Heart left ventricle (tissue), 16 donors: ENCODE measurements around the gene C1QTNF12. TPM values are rescaled to one million over a fixed set of nuclear protein-coding genes. Genes with fewer than 3 reads are reported as not detected.

Experiments used
- ATAC-seq, 4 donors: fragments of 200-7000 bp; cut with Tn5 transposase; one replicate each; pipeline ENCODE4 v1.9.1; 2020 to 2022; ENCODE audit warnings: moderate library complexity in 4 of 4, mild to moderate bottlenecking in 3 of 4, moderate number of reproducible peaks in 1 of 4
- DNase-seq, 5 donors: peaks; one replicate each; pipeline ENCODE4 v3.0.0-alpha.2; 2020
- H3K27ac ChIP-seq, 12 donors: fragments of 200-600 bp; sonication (generic) in 4 of 12; one replicate each; pipeline versions ENCODE4 v1.5.0 to v1.8.0; 2016 to 2022; ENCODE audit warnings: mild to moderate bottlenecking in 2 of 12
- H3K27me3 ChIP-seq, 9 donors: fragments of 200-600 bp; sonication (generic) in 2 of 9; one replicate each; pipeline versions ENCODE4 v1.5.1 to v1.8.0; 2016 to 2022; ENCODE audit warnings: mild to moderate bottlenecking in 3 of 9
- H3K36me3 ChIP-seq, 9 donors: fragments of 200-600 bp; sonication (generic) in 2 of 9; one replicate each; pipeline versions ENCODE4 v1.5.0 to v1.8.0; 2018 to 2022; ENCODE audit warnings: mild to moderate bottlenecking in 2 of 9
- H3K4me1 ChIP-seq, 12 donors: fragments of 200-600 bp; sonication (generic) in 4 of 12; one replicate each; pipeline versions ENCODE4 v1.5.0 to v1.8.0; 2016 to 2022; ENCODE audit warnings: mild to moderate bottlenecking in 3 of 12
- H3K4me3 ChIP-seq, 12 donors: fragments of 200-600 bp; sonication (generic) in 4 of 12; one replicate each; pipeline versions ENCODE4 v1.5.0 to v1.8.0; 2017 to 2022; ENCODE audit warnings: mild to moderate bottlenecking in 9 of 12, moderate library complexity in 4 of 12
- H3K9me3 ChIP-seq, 12 donors: fragments of 200-600 bp; sonication (generic) in 4 of 12; one replicate each; pipeline versions ENCODE4 v1.5.0 to v1.8.0; 2016 to 2022; ENCODE audit warnings: mild to moderate bottlenecking in 1 of 12
- POLR2A ChIP-seq, 2 donors: fragments of 450-650 bp; IDR thresholded peaks; one replicate each; pipeline ENCODE4 v1.6.1; 2017; ENCODE audit warnings: antibody characterized with exemption in 2 of 2, mild to moderate bottlenecking in 2 of 2, moderate library complexity in 2 of 2
- WGBS, 4 donors: extraction: QIAGEN DNeasy Blood & Tissue Kit in 2 of 4; methylation state at CpG; one replicate each; pipeline versions ENCODE4 v1.1.5 to v1.1.7; 2013 to 2018; 5-methylcytosine and 5-hydroxymethylcytosine counted together
- intact Hi-C, 10 donors: fragments of 100-400 bp; cut with DNase I; formaldehyde crosslinking; loops; one replicate each; pipeline versions ENCODE4 v1.11.1 to v1.14.2; 2022
- polyA plus RNA-seq, 2 donors: library from polyadenylated mRNA; stranded (reverse); fragments of 200-250 nt; gene quantifications; one replicate each; pipeline ENCODE4 v1.2.3, GENCODE V29; 2013
- total RNA-seq, 9 donors: library from RNA; depleted of rRNA in 2 of 9; stranded (reverse); fragments of >200 nt in 2 of 9; fragmentation: NEBNext Ultra II Directional in 3 of 9; extraction: Animal tissue kit (Norgen Biotek cat#: 25700) in 3 of 9; gene quantifications; one replicate each; pipeline versions ENCODE4 v1.1.0 to v1.2.4, GENCODE V29; 2016 to 2023
- TF ChIP-seq, protein P1 (sequence below), 12 donors: fragments of 200-600 bp; sonication (generic) in 4 of 12; IDR thresholded peaks; one replicate each; pipeline versions ENCODE4 v1.5.0 to v1.8.0; 2018 to 2022; ENCODE audit warnings: antibody characterized with exemption in 12 of 12, mild to moderate bottlenecking in 5 of 12
- donor health status: ischemic (EF 13 %, LVEDD 7.1; RV severe dilation, severe dysfunction).
- donor health status: healthy with polysubstance abuse.
- donor health status: DM: no; HTN: yes; CAD: no.
- donor health status: DM: no; HTN: no; CAD: no.
- donor health status: ischemic (EF 25% LVEDD 6.9; RV normal size, moderate dysfunction).
- donor health status: ischemic (EF 25% LVEDD 5.7; RV mildly dilated, moderate dysfunction).
- donor health status: healthy.
- donor health status: DM: yes; HTN: yes; CAD: no.
- donor health status: ischemic (EF 35%, LVEDD 5.7; RV mildly dilated, moderate dysfunction).
- donor health status: nonischemic (EF 11% LVEDD 7.7; RV severe dilation, severe dysfunction).
- donor health status: DM: yes; HTN: yes; CAD: no.
- donor health status: PGD.
- donor health status: ischemic (EF 29% LVEDD 5.4; RV normal size, mild dysfunction).
- donor health status: nonischemic (EF 23%, LVEDD 6.1; RV moderate dilation, normal function).

Gene C1QTNF12
- total and polyA plus RNA-seq, 11 donors: 0.72 to 3.5 (median 0.85) TPM; not detected in 2

DNA sequence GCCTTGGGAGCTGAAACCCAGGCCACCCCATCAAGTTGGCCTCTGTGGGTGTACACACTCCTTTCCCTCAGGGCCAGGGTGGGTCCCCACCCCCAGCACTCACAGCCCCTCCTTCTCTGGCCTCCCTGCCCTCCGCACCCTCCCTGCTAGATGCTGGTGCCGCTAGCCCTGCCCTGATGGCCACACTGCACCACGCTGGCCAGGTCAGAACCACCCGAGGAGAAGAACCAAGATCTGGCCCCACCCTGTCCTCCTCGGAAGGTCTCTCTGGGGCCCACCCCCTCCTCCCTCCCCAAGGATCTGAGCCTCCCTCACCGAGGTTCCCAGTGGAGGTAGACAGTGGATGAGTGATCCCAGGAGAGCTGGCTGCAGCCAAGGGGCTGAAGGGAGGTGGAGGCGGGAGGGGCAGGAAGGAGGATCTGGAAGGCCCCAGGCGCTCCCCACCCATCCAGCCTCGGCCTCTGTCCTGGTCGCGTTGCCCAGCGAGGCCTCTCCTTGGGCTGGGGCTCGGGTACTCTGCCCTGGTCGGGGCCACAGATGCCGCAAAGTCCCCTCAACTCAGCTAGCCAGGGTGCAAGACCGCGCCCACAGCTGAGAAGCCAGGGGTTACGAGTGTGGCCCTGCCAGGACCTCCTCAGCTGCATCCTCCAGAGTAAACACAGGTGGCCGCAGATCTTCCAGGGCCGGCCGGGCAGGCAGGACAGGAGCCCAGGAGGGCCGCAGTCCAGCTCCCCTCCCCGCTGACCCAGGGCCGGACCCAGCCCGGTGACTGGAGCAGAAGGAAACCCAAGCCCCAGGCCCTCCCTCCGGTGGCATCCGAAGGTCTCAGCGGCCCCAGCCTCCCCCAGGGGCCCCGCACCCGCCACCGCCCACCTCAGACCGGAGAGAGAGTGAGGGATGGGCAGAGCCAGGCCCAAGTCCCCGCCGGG lies 9.3 kb downstream of the C1QTNF12 start:
- no peak for DNase-seq
- peaks cover 12 to 44% (median 17%) of the 10 kb centered on the region in 9 donors for H3K27me3 ChIP-seq
- H3K9me3 ChIP-seq: no peaks in the 10 kb centered on the region
- peak overlapping the region in 1 of 12 donors; percentile 4 for H3K4me3 ChIP-seq
- H3K36me3 ChIP-seq: peaks cover 0 to 12% (median 0%) of the 10 kb centered on the region in 9 donors
- 43 to 55% (median 44%) methylated on average over 14 to 34 of the region's 34 CpGs for WGBS, 4 donors
- H3K27ac ChIP-seq: no peak overlapping the region
- intact Hi-C loops: loop anchor here in 1 of 10 donors (10.0 kb wide), 1 partner anchor 112 kb away; no protein-coding TSS in a partner anchor
- peak in 1 of 4 donors; percentile 31 for ATAC-seq
- TF ChIP-seq, protein P1, sequence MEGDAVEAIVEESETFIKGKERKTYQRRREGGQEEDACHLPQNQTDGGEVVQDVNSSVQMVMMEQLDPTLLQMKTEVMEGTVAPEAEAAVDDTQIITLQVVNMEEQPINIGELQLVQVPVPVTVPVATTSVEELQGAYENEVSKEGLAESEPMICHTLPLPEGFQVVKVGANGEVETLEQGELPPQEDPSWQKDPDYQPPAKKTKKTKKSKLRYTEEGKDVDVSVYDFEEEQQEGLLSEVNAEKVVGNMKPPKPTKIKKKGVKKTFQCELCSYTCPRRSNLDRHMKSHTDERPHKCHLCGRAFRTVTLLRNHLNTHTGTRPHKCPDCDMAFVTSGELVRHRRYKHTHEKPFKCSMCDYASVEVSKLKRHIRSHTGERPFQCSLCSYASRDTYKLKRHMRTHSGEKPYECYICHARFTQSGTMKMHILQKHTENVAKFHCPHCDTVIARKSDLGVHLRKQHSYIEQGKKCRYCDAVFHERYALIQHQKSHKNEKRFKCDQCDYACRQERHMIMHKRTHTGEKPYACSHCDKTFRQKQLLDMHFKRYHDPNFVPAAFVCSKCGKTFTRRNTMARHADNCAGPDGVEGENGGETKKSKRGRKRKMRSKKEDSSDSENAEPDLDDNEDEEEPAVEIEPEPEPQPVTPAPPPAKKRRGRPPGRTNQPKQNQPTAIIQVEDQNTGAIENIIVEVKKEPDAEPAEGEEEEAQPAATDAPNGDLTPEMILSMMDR (IDR thresholded peaks at IDR 0.05): no peak
- H3K4me1 ChIP-seq: peaks cover 3 to 26% (median 14%) of the 10 kb centered on the region in 12 donors

DNA sequence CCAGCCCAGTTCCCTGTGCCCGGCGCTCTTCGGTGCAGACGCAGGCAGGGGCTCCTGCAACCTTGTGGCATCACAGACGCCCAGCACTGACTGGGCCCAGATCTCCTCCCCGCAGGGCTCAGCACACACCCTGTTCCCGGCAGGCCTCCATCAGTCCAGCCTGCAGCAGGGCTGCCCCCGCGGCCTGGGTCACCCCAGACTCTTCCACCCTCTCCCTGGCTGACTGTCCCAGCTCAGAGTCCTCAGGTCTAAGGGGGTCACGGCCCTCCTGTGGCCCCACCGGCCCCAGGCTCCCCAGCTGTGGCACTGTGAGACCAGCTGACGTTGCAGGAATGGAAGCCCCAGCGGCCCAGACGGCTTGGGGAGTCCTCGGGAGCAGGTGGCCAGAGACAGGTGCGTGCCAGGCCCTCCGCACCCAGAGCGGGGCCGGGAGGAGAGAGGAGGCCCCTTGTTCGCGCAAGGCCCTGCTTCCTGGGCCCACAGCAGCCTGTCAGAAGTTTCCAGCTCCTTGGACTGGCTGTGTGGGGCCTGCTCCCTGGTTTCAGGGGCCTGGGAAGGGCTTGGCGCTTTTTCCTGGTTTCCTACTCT lies 10.3 kb downstream of the C1QTNF12 start:
- DNase-seq (no peak), ATAC-seq (no peak)
- peaks cover 0 to 12% (median 0%) of the 10 kb centered on the region in 9 donors for H3K36me3 ChIP-seq
- H3K4me1 ChIP-seq: peaks cover 3 to 26% (median 14%) of the 10 kb centered on the region in 12 donors
- peaks cover 12 to 38% (median 17%) of the 10 kb centered on the region in 9 donors for H3K27me3 ChIP-seq
- TF ChIP-seq, protein P1 (IDR thresholded peaks at IDR 0.05): no peak
- no peak for TF ChIP-seq POLR2A (IDR thresholded peaks at IDR 0.05)
- no peak overlapping the region for H3K27ac ChIP-seq
- intact Hi-C loops: loop anchor here in 1 of 10 donors (10.0 kb wide), 1 partner anchor 111 kb away; no protein-coding TSS in a partner anchor
- WGBS, 4 donors: 83 to 88% (median 85%) methylated on average over 11 to 22 of the region's 22 CpGs
- no peak overlapping the region for H3K4me3 ChIP-seq
- H3K9me3 ChIP-seq: no peaks in the 10 kb centered on the region

DNA sequence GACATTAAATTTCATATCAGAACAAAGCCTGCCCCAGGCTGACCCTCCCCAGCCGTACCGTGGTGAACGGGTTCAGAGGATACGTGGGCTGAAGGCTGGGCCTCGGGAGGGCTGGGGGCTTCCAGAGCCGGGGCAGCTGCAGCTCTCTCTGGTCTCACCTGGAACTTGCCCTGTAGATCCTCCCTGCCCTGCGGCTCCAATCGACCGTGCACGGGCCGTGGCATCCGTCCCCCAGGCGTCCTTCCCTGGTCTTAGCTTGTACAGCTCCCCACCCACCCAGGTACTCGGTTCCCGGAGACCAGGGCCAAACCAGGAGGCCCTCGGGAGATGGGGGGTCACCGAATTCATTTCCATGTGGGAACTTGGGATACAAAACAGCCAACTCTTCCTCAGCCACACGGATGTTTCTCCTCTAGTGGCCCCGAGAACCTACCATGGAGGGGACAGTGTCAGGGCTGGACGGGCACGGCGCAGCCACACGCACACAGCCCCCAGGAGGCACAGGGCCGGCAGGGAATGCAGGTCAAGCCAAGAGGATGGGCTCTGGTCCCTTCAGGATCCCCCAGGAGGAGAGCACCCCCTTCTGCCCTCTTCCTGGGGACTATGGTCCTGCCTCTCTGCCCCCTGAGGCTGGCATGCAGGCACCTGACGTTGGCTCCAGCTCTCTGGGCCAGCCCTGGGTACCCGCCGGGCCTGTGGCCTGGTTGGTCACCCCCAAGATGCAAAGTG lies 11.3 kb downstream of the C1QTNF12 start:
- peaks cover 0 to 12% (median 0%) of the 10 kb centered on the region in 9 donors for H3K36me3 ChIP-seq
- DNase-seq: no peak
- ATAC-seq: no peak
- H3K4me3 ChIP-seq: no peak overlapping the region
- H3K27ac ChIP-seq: no peak overlapping the region
- intact Hi-C loops: loop anchor here in 1 of 10 donors (10.0 kb wide), 1 partner anchor 110 kb away; no protein-coding TSS in a partner anchor
- no peaks in the 10 kb centered on the region for H3K9me3 ChIP-seq
- 89 to 91% (median 90%) methylated on average over 19 to 27 of the region's 27 CpGs for WGBS, 4 donors
- peaks cover 11 to 28% (median 17%) of the 10 kb centered on the region in 9 donors for H3K27me3 ChIP-seq
- TF ChIP-seq, protein P1 (IDR thresholded peaks at IDR 0.05): no peak
- H3K4me1 ChIP-seq: peaks cover 8 to 36% (median 23%) of the 10 kb centered on the region in 12 donors
